Measurements from ENCODE around the gene LRRC36.
A peak's percentile ranks its signal among the peaks of the same experiment; 100 is the strongest.

Gene LRRC36

DNA sequence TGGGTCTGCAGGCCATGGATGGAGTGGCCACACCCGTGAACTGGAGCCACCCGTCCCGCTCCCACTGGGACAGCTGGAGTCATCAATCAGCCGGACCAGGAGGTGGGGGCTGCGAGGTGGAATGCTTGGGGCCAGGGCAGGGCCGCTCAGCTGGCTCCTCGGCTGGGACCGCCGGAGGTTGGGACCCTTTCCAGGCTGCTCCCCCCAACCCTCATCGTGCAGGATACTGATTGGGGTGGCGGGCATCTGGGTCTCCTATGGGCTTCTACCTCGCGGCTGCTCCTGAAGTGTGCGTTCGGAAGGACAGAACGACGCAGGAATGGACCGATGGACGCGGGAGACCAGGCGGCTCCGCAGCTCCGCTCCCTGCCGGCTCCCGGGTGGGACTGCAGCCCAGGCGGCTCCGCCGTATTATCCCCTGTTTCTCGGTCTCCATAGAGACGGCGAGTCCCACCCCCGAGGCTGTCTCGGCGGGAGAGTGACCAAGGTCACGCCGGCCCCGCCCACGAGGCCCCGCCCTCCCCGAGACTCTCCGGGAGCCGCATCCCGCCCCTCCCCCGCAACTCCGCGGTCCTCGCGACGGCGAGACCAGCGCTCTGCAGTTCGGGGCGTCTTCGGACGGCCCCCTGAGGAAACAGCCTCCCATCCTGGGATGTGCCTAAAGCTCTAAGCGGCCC, 66.6 kb downstream of the LRRC36 start, which contains the start of gene TPPP3 (continued):
- TF ChIP-seq GLIS2 (tag by site-specific recombination; IDR thresholded peaks at IDR 0.05) (0 out of 2 replicates have a peak, but pooled peaks have one; percentile 59), SP2 (tag by site-specific recombination; IDR thresholded peaks at IDR 0.05) (peak; percentile 66), KLF9 (tag by site-specific recombination; IDR thresholded peaks at IDR 0.05; ENCODE audit: low read depth) (peak; percentile 92), ZFHX2 (tag by site-specific recombination; conservative IDR thresholded peaks at IDR 0.05) (peak; percentile 36; the same call in 1 of the 2 replicates), ZNF341 (tag by site-specific recombination; IDR thresholded peaks at IDR 0.05; ENCODE audit: low read depth) (peak; percentile 54), ZNF155 (tag by site-specific recombination; IDR thresholded peaks at IDR 0.05) (no peak), ZBTB6 (tag by site-specific recombination; IDR thresholded peaks at IDR 0.05) (0 out of 2 replicates have a peak, but pooled peaks have one; percentile 45), KLF7 (tag by site-specific recombination; IDR thresholded peaks at IDR 0.05; ENCODE audit: borderline replicate concordance) (peak; percentile 48; the same call in 1 of the 2 replicates), CTCF (tag by site-specific recombination; IDR thresholded peaks at IDR 0.05) (peak; percentile 57), SP3 (tag by site-specific recombination; IDR thresholded peaks at IDR 0.05) (peak; percentile 68), ZNF560 (tag by site-specific recombination; IDR thresholded peaks at IDR 0.05; ENCODE audit: borderline replicate concordance) (no peak), TRIM28 (IDR thresholded peaks at IDR 0.05; ENCODE audit: borderline replicate concordance, low read length) (no peak), ZBTB8A (tag by site-specific recombination; IDR thresholded peaks at IDR 0.05) (0 out of 2 replicates have a peak, but pooled peaks have one; percentile 21), GLIS1 (tag by site-specific recombination; IDR thresholded peaks at IDR 0.05) (peak; percentile 80), ZXDB (tag by site-specific recombination; IDR thresholded peaks at IDR 0.05) (0 out of 2 replicates have a peak, but pooled peaks have one; percentile 14), SP7 (tag by site-specific recombination; IDR thresholded peaks at IDR 0.05) (0 out of 2 replicates have a peak, but pooled peaks have one; percentile 49), ZNF600 (tag by site-specific recombination; IDR thresholded peaks at IDR 0.05) (peak; percentile 57; the same call in 1 of the 2 replicates), ZNF335 (tag by site-specific recombination; conservative IDR thresholded peaks at IDR 0.05) (0 out of 2 replicates have a peak, but pooled peaks have one; percentile 34), ZNF175 (tag by site-specific recombination; IDR thresholded peaks at IDR 0.05) (no peak), KLF16 (tag by site-specific recombination; IDR thresholded peaks at IDR 0.05) (peak; percentile 37; the same call in 1 of the 2 replicates), ZNF366 (tag by site-specific recombination; conservative IDR thresholded peaks at IDR 0.05) (peak; percentile 27; the same call in 1 of the 2 replicates), ZNF692 (tag by site-specific recombination; IDR thresholded peaks at IDR 0.05) (0 out of 2 replicates have a peak, but pooled peaks have one; percentile 27), KLF10 (tag by site-specific recombination; IDR thresholded peaks at IDR 0.05) (0 out of 2 replicates have a peak, but pooled peaks have one; percentile 30)
- TF ChIP-seq, protein P1, sequence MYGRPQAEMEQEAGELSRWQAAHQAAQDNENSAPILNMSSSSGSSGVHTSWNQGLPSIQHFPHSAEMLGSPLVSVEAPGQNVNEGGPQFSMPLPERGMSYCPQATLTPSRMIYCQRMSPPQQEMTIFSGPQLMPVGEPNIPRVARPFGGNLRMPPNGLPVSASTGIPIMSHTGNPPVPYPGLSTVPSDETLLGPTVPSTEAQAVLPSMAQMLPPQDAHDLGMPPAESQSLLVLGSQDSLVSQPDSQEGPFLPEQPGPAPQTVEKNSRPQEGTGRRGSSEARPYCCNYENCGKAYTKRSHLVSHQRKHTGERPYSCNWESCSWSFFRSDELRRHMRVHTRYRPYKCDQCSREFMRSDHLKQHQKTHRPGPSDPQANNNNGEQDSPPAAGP (tag by site-specific recombination; IDR thresholded peaks at IDR 0.05) = 0 out of 2 replicates have a peak, but pooled peaks have one; percentile 26
- TF ChIP-seq, protein P2, sequence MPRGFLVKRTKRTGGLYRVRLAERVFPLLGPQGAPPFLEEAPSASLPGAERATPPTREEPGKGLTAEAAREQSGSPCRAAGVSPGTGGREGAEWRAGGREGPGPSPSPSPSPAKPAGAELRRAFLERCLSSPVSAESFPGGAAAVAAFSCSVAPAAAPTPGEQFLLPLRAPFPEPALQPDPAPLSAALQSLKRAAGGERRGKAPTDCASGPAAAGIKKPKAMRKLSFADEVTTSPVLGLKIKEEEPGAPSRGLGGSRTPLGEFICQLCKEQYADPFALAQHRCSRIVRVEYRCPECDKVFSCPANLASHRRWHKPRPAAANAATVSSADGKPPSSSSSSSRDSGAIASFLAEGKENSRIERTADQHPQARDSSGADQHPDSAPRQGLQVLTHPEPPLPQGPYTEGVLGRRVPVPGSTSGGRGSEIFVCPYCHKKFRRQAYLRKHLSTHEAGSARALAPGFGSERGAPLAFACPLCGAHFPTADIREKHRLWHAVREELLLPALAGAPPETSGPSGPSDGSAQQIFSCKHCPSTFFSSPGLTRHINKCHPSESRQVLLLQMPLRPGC (tag by site-specific recombination; IDR thresholded peaks at IDR 0.05) = no peak
- TF ChIP-seq, protein P3, sequence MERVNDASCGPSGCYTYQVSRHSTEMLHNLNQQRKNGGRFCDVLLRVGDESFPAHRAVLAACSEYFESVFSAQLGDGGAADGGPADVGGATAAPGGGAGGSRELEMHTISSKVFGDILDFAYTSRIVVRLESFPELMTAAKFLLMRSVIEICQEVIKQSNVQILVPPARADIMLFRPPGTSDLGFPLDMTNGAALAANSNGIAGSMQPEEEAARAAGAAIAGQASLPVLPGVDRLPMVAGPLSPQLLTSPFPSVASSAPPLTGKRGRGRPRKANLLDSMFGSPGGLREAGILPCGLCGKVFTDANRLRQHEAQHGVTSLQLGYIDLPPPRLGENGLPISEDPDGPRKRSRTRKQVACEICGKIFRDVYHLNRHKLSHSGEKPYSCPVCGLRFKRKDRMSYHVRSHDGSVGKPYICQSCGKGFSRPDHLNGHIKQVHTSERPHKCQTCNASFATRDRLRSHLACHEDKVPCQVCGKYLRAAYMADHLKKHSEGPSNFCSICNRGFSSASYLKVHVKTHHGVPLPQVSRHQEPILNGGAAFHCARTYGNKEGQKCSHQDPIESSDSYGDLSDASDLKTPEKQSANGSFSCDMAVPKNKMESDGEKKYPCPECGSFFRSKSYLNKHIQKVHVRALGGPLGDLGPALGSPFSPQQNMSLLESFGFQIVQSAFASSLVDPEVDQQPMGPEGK (tag by site-specific recombination; IDR thresholded peaks at IDR 0.05) = peak; percentile 51
